Smooth muscle cell (in vitro differentiated cells): ENCODE data around the gene FYB1. TPM values are rescaled to one million over a fixed set of nuclear protein-coding genes. Genes with fewer than 3 reads are reported as not detected.

Source experiments
- DNase-seq: peaks from one replicate; lab custom pipeline; 2025; ENCODE audit not compliant: unreplicated experiment; lab: John Stamatoyannopoulos, UW
- H2AFZ ChIP-seq: fragments of 200-600 bp; sonication (generic); 2 replicates; pipeline ENCODE4 v1.6.0; 2016; ENCODE audit warnings: antibody characterized with exemption, low read depth, mild to moderate bottlenecking
- H3F3A ChIP-seq: fragments of 200-600 bp; sonication (generic); 2 replicates; pipeline ENCODE4 v1.6.0; 2017; ENCODE audit warnings: antibody characterized with exemption, low read depth
- H3K27ac ChIP-seq: fragments of 200-600 bp; sonication (generic); 2 replicates; pipeline ENCODE4 v1.5.1; 2016; ENCODE audit warnings: low read depth, mild to moderate bottlenecking
- H3K27me3 ChIP-seq: fragments of 200-600 bp; sonication (generic); 2 replicates; pipeline ENCODE4 v1.6.1; 2016; ENCODE audit warnings: low read depth, mild to moderate bottlenecking
- H3K36me3 ChIP-seq: fragments of 200-600 bp; sonication (generic); 2 replicates; pipeline ENCODE4 v1.5.1; 2016; ENCODE audit warnings: low read depth
- H3K4me1 ChIP-seq: fragments of 200-600 bp; sonication (generic); 2 replicates; pipeline ENCODE4 v1.5.1; 2016; ENCODE audit warnings: low read depth
- H3K4me2 ChIP-seq: fragments of 200-600 bp; sonication (generic); 2 replicates; pipeline ENCODE4 v1.6.0; 2016; ENCODE audit warnings: mild to moderate bottlenecking
- H3K4me3 ChIP-seq: fragments of 200-600 bp; sonication (generic); 2 replicates; pipeline ENCODE4 v1.5.1; 2016; ENCODE audit warnings: mild to moderate bottlenecking
- H3K79me2 ChIP-seq: fragments of 200-600 bp; sonication (generic); 2 replicates; pipeline ENCODE4 v1.6.0; 2016; ENCODE audit warnings: low read depth, mild to moderate bottlenecking
- H3K9ac ChIP-seq: fragments of 200-600 bp; sonication (generic); 2 replicates; pipeline ENCODE4 v1.6.0; 2016; ENCODE audit warnings: low read depth
- H3K9me3 ChIP-seq: fragments of 200-600 bp; sonication (generic); replicated peaks from 2 replicates; pipeline ENCODE4 v1.5.1; 2016; ENCODE audit warnings: low read depth
- H4K20me1 ChIP-seq: fragments of 200-600 bp; sonication (generic); 2 replicates; pipeline ENCODE4 v1.6.0; 2016; ENCODE audit warnings: low read depth
- WGBS: methylation state at CpG from one replicate; pipeline ENCODE4 v1.1.7; 2016; ENCODE audit warnings: low lambda C conversion rate; 5-methylcytosine and 5-hydroxymethylcytosine counted together
- polyA plus RNA-seq: library from polyadenylated mRNA; unstranded; fragments of >200 nt; fragmentation: Nextera tagmentation; extraction: Ambion mirVana; gene quantifications from 2 replicates; pipeline ENCODE4 v1.2.1, GENCODE V29; 2016
- total RNA-seq: library from RNA; depleted of rRNA; stranded (reverse); fragments of >200 nt; gene quantifications from 2 replicates; pipeline ENCODE4 v1.2.3, GENCODE V29; 2014
- TF ChIP-seq, protein P1 (sequence below): fragments of 200-600 bp; sonication (generic); IDR thresholded peaks from 2 replicates; pipeline ENCODE4 v1.5.1; 2017; ENCODE audit warnings: borderline replicate concordance, mild to moderate bottlenecking, antibody characterized with exemption; ENCODE audit not compliant: insufficient read depth, poor library complexity, severe bottlenecking

FYB1 gene
- total and polyA plus RNA-seq, 2 experiments from 2014 or later, result 0.06 to 0.22 TPM

DNA sequence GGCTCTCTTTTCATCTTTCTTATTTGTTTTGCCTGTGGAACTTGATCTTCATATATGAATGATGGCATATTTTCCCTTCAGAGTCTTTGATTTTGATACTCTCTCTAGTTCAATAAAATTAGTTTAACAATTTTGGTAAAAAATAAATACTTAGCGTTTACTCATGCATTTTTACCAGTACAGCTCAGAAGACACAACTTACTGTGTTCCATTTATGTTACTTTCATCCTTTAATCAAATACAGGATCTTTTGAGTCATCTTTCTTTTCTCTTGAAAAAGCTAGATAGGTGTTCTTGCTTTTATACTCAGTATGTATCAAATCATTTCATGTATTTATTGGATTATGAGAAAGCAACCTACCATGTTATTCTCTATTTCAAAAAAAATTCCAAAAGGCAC, 98.0 kb downstream of the FYB1 start:
- Histone ChIP-seq H3F3A (no peaks in the 10 kb centered on the region), H3K27me3 (peaks cover 7% of the 10 kb centered on the region), H3K27ac (no peak overlapping the region), H4K20me1 (no peaks in the 10 kb centered on the region), H3K9me3 (no peaks in the 10 kb centered on the region), H3K4me2 (no peak overlapping the region), H3K4me1 (no peaks in the 10 kb centered on the region), H3K79me2 (no peaks in the 10 kb centered on the region), H2AFZ (no peak overlapping the region), H3K36me3 (no peaks in the 10 kb centered on the region), H3K4me3 (no peak overlapping the region), H3K9ac (no peak overlapping the region)
- 89% methylated on average over 1 of the region's 1 CpG for WGBS
- no peak for DNase-seq
- TF ChIP-seq, protein P1, sequence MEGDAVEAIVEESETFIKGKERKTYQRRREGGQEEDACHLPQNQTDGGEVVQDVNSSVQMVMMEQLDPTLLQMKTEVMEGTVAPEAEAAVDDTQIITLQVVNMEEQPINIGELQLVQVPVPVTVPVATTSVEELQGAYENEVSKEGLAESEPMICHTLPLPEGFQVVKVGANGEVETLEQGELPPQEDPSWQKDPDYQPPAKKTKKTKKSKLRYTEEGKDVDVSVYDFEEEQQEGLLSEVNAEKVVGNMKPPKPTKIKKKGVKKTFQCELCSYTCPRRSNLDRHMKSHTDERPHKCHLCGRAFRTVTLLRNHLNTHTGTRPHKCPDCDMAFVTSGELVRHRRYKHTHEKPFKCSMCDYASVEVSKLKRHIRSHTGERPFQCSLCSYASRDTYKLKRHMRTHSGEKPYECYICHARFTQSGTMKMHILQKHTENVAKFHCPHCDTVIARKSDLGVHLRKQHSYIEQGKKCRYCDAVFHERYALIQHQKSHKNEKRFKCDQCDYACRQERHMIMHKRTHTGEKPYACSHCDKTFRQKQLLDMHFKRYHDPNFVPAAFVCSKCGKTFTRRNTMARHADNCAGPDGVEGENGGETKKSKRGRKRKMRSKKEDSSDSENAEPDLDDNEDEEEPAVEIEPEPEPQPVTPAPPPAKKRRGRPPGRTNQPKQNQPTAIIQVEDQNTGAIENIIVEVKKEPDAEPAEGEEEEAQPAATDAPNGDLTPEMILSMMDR, result no peak

DNA sequence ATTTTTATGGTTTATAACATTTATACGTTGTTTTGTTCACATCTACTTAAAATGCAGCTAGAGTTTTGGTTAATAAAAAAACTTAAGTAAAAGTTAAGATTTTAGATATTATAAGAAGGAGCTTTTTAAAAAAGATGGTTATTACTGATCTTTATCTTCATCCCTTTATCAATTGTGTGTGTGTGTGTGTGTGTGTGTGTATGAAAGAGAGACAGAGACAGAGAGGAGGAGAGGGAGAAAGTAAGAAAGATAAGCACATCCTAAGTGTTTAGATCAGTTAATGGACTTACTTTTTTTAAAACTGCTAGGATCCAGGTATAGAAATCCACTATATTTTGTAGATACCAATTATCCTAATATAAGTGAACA, 99.3 kb downstream of the FYB1 start:
- Histone ChIP-seq H3K4me2 (peak overlapping the region; percentile 38), H3F3A (no peaks in the 10 kb centered on the region), H2AFZ (no peak overlapping the region), H3K4me1 (no peaks in the 10 kb centered on the region), H3K27ac (peak overlapping the region; percentile 43), H3K9ac (no peak overlapping the region), H3K79me2 (no peaks in the 10 kb centered on the region), H3K27me3 (peaks cover 7% of the 10 kb centered on the region), H3K36me3 (no peaks in the 10 kb centered on the region), H3K4me3 (no peak overlapping the region), H3K9me3 (no peaks in the 10 kb centered on the region), H4K20me1 (no peaks in the 10 kb centered on the region)
- no peak for DNase-seq
- 83% methylated on average over 1 of the region's 1 CpG for WGBS
- TF ChIP-seq, protein P1, result no peak

DNA sequence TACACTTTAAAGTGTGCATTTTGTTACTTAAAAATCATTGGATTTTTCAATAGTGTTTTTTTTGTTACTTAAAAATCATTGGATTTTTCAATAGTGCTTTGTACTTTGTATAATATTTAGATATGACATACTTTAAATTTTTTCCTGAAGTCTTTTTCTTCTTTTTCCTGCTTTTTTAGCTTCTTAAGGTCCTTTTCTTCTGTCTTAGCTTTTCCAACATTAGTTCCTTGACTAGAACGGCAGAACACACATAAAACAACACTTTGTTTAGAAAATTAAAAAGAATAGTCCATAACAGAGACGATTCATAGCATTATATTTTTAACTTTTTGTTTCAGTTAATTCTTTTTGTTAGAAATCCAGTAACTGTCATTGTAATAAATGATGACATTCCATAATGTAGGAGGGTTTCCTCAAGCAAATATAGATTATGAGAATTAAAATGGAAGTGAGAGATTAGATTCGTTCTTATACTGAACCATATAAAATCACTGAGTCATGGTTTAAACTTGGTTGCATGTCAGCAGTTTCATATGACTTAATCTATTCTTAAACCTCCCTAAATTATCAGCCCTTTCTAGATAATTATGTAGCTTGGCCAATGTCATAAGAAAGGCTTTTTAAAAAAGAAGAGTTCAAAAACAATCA, 99.8 kb downstream of the FYB1 start:
- H3K36me3 ChIP-seq, result no peaks in the 10 kb centered on the region
- H3K27me3 ChIP-seq, result peaks cover 7% of the 10 kb centered on the region
- H3K4me3 ChIP-seq, result no peak overlapping the region
- TF ChIP-seq, protein P1, result no peak
- no peaks in the 10 kb centered on the region for H3F3A ChIP-seq
- H3K9ac ChIP-seq, result no peak overlapping the region
- H2AFZ ChIP-seq, result peak overlapping the region; percentile 63
- no peaks in the 10 kb centered on the region for H3K4me1 ChIP-seq
- WGBS, result 67% methylated on average over 3 of the region's 3 CpGs
- H3K79me2 ChIP-seq, result no peaks in the 10 kb centered on the region
- no peaks in the 10 kb centered on the region for H4K20me1 ChIP-seq
- no peaks in the 10 kb centered on the region for H3K9me3 ChIP-seq
- peak overlapping the region; percentile 43 for H3K27ac ChIP-seq
- H3K4me2 ChIP-seq, result peak overlapping the region; percentile 38
- DNase-seq, result no peak

DNA sequence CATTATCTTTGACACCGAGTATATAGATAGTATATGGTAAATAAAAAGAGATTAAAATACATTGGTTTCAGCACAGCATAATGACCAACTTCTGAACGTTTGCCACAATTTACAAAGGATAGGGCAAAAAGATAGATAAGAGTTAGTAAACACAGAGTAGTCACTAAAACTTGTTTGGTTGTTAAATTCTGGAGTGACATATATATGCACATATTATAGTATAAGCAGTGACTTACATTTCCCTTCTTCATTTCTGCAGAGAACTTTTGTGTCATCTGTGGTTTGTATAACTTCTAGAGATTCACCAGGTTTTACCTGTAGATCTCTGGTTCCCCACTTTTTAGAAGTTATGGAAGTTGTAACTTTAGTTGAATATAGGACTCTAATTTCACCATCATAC, 100.7 kb downstream of the FYB1 start:
- Histone ChIP-seq H4K20me1 (no peaks in the 10 kb centered on the region), H3K79me2 (no peaks in the 10 kb centered on the region), H3K36me3 (no peaks in the 10 kb centered on the region), H2AFZ (no peak overlapping the region), H3K9me3 (no peaks in the 10 kb centered on the region), H3K9ac (no peak overlapping the region), H3F3A (no peaks in the 10 kb centered on the region), H3K4me2 (no peak overlapping the region), H3K4me1 (no peaks in the 10 kb centered on the region), H3K27ac (no peak overlapping the region), H3K27me3 (peaks cover 7% of the 10 kb centered on the region), H3K4me3 (no peak overlapping the region)
- DNase-seq, result no peak
- TF ChIP-seq, protein P1, result no peak
- 36% methylated on average over 2 of the region's 2 CpGs for WGBS
